Subcutaneous abdominal adipose tissue (tissue), 5 donors: ENCODE results near the gene GLRA1.
A peak's percentile ranks its signal among the peaks of the same experiment; 100 is the strongest.
"Not testable (repeated sequence)": the region's sequence is repeated elsewhere in the genome, so short reads cannot be mapped to it uniquely, and the experiment has no call there.

Source experiments
- H3K27ac ChIP-seq: one replicate; pipeline ENCODE4 v1.7.0; 2013; ENCODE audit warnings: low read depth, mild to moderate bottlenecking, inconsistent platforms, low read length, moderate library complexity
- H3K27me3 ChIP-seq, 5 donors: one replicate each; pipeline ENCODE4 v1.7.0; 2013; ENCODE audit warnings: low read length in 5 of 5, inconsistent platforms in 1 of 5; ENCODE audit not compliant: control insufficient read depth in 5 of 5, insufficient read depth in 4 of 5
- H3K36me3 ChIP-seq, 5 donors: one replicate each; pipeline ENCODE4 v1.7.0; 2013; ENCODE audit warnings: low read length in 5 of 5; ENCODE audit not compliant: control insufficient read depth in 5 of 5, insufficient read depth in 5 of 5
- H3K4me1 ChIP-seq, 5 donors: one replicate each; pipeline ENCODE4 v1.7.0; 2013; ENCODE audit warnings: low read length in 5 of 5, mild to moderate bottlenecking in 3 of 5, moderate library complexity in 1 of 5; ENCODE audit not compliant: control insufficient read depth in 5 of 5, insufficient read depth in 5 of 5
- H3K4me3 ChIP-seq, 5 donors: one replicate each; pipeline ENCODE4 v1.7.0; 2013; ENCODE audit warnings: low read length in 5 of 5, low read depth in 1 of 5
- H3K9ac ChIP-seq, 5 donors: one replicate each; pipeline ENCODE4 v1.7.0; 2013; ENCODE audit warnings: low read length in 5 of 5, mild to moderate bottlenecking in 4 of 5, moderate library complexity in 3 of 5
- H3K9me3 ChIP-seq, 5 donors: one replicate each; pipeline ENCODE4 v1.7.0; 2013; ENCODE audit warnings: low read length in 5 of 5; ENCODE audit not compliant: control insufficient read depth in 5 of 5
- donor health status: healthy.
- donor health status: healthy.
- donor health status: healthy.
- donor health status: healthy.
- donor health status: healthy.

The GLRA1 gene

GRCh38 chr5:151795426-151795825, 129.2 kb downstream of the GLRA1 start:
- Histone ChIP-seq H3K27ac (no peak overlapping the region), H3K27me3 (no peaks in the 10 kb centered on the region), H3K9me3 (no peaks in the 10 kb centered on the region), H3K36me3 (peaks cover 52 to 94% (median 81%) of the 10 kb centered on the region in 5 donors), H3K9ac (no peak overlapping the region), H3K4me1 (no peaks in the 10 kb centered on the region), H3K4me3 (no peak overlapping the region)

- Histone ChIP-seq H3K9ac (no peak overlapping the region), H3K27ac (no peak overlapping the region), H3K9me3 (no peaks in the 10 kb centered on the region), H3K36me3 (peaks cover 41 to 95% (median 76%) of the 10 kb centered on the region in 5 donors), H3K4me3 (no peak overlapping the region), H3K27me3 (no peaks in the 10 kb centered on the region), H3K4me1 (peaks cover 0 to 3% (median 0%) of the 10 kb centered on the region in 5 donors)
These were observed 131.3 kb downstream of the GLRA1 start for GRCh38 chr5:151793358-151793757.

DNA sequence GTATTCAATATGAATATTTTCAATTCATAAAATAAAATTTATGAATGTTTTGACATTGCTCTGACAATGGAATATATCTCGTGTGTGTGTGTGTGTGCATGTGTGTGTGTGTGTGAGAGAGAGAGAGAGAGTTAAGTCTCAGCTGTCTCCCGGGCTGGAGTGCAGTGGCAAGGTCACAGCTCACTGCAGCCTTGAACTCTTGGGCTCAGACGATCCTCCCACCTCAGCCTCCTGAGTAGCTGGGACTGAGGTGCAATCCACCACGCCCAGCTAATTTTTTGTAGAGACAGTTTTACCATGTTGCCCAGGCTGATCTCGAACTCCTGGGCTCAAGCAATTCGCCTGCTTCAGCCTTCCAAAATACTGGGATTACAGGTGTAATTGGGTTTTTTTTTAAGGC, 136.8 kb downstream of the GLRA1 start:
- Histone ChIP-seq H3K27me3 (no peaks in the 10 kb centered on the region), H3K4me3 (no peak overlapping the region), H3K36me3 (peaks cover 17 to 54% (median 41%) of the 10 kb centered on the region in 5 donors), H3K4me1 (peaks cover 0 to 11% (median 7%) of the 10 kb centered on the region in 5 donors), H3K9ac (no peak overlapping the region), H3K27ac (no peak overlapping the region), H3K9me3 (no peaks in the 10 kb centered on the region)

DNA sequence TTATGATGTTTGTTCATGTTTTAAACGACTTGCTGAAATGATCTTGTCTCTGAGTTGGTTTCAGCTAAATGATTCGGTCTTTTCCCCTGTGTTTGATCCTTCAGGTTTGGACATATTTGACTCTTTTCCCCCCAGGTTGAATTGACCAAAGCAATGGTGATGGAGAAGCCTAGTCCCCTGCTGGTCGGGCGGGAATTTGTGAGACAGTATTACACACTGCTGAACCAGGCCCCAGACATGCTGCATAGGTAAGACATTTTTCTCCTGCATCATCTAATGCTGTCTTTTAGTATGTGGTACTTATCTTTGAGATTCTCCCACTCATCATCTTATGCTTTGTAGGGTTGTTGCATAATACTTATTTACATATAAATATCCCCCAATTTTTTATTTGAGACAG, 138.2 kb downstream of the GLRA1 start:
- no peak overlapping the region for H3K4me3 ChIP-seq
- no peaks in the 10 kb centered on the region for H3K27me3 ChIP-seq
- no peak overlapping the region for H3K27ac ChIP-seq
- peaks cover 10 to 41% (median 28%) of the 10 kb centered on the region in 5 donors for H3K36me3 ChIP-seq
- H3K9ac ChIP-seq: no peak overlapping the region
- peaks cover 2 to 17% (median 7%) of the 10 kb centered on the region in 5 donors for H3K4me1 ChIP-seq
- no peaks in the 10 kb centered on the region for H3K9me3 ChIP-seq

DNA sequence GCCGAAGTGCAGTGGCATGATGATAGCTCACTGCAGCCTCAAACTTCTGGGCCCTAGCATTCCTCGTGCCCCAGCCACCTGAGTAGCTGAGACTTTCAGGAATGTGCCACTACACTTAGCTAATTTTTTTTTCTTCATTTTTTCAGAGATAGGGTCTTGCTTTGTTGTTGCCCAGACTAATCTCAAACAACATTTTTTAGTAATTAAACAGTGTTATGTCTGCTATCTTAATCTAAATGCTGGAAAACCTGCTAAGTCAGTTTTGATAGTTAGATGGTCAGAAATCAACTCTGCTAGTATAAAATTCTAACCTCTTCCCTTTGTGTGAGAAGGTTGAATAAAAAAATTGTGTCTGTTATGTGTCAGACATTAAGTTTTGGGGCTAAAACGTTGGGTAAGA, 140.5 kb downstream of the GLRA1 start:
- Histone ChIP-seq H3K4me1 (peaks cover 2 to 18% (median 16%) of the 10 kb centered on the region in 5 donors), H3K4me3 (no peak overlapping the region), H3K9ac (no peak overlapping the region), H3K27me3 (no peaks in the 10 kb centered on the region), H3K27ac (no peak overlapping the region), H3K9me3 (no peaks in the 10 kb centered on the region), H3K36me3 (peaks cover 3 to 19% (median 13%) of the 10 kb centered on the region in 5 donors)

- not testable (repeated sequence) for H3K4me3 ChIP-seq, H3K9me3 ChIP-seq, H3K27me3 ChIP-seq, H3K27ac ChIP-seq, H3K9ac ChIP-seq
- peaks cover 2 to 18% (median 16%) of the 10 kb centered on the region in 5 donors for H3K4me1 ChIP-seq
- peaks cover 3 to 16% (median 11%) of the 10 kb centered on the region in 5 donors for H3K36me3 ChIP-seq
These were observed 141.0 kb downstream of the GLRA1 start for GRCh38 chr5:151783664-151784063.

DNA sequence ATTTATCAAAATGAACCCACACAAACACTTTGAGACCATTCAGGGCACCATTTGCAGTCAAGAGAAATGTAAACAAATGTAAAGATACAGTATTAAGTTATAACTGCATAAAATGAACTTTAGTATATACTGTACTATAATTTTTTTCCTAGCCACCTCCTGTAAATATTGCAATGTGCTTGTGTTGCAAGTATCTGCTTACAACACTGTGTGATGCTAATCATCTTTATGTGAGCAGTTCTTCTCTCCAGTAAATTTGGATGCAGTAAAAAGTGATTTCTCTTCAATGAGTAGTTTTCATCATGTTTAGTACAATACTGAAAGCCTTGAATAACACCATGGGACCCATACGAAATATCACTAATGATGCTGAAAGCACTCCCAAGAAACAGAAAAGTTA, 143.4 kb downstream of the GLRA1 start:
- Histone ChIP-seq H3K9ac (no peak overlapping the region), H3K4me3 (no peak overlapping the region), H3K4me1 (peaks cover 2 to 28% (median 25%) of the 10 kb centered on the region in 5 donors), H3K9me3 (no peaks in the 10 kb centered on the region), H3K27me3 (no peaks in the 10 kb centered on the region), H3K36me3 (peaks cover 0 to 9% (median 0%) of the 10 kb centered on the region in 5 donors), H3K27ac (no peak overlapping the region)

- Histone ChIP-seq H3K9ac (no peak overlapping the region), H3K27me3 (no peaks in the 10 kb centered on the region), H3K27ac (no peak overlapping the region), H3K36me3 (peaks cover 0 to 9% (median 0%) of the 10 kb centered on the region in 5 donors), H3K4me1 (peaks cover 2 to 36% (median 33%) of the 10 kb centered on the region in 5 donors), H3K9me3 (no peaks in the 10 kb centered on the region), H3K4me3 (no peak overlapping the region)
These were observed 144.3 kb downstream of the GLRA1 start for GRCh38 chr5:151780348-151780747.

DNA sequence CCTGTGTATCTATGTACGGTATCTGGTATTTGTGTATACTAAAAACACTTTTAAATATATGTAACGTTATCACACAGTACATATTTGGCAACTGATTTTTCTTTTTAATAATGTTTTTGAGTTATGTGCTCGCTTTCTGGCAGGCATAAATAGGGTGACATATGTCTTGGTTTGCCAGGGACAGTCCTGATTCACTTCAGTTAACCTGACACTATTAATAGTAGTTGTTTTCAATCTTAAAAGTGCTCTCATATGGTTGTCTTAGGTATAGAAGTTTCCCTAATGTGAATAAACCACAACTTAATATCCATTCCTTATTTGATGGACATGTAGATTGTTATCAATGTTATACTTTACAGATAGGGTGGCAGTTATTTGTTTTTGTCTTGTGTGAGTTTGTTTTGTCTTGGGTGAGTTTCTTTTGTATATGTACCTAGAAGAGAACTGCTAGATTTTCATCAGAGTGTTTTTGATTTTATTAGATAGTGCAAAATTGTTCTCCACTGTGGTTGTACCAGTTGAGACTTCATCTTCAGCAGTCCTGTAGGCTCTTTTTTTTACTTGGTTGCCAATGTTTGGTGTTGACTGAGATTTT, 145.0 kb downstream of the GLRA1 start:
- Histone ChIP-seq H3K9ac (peak overlapping the region in 1 of 5 donors; percentile 3), H3K4me1 (peaks cover 2 to 42% (median 39%) of the 10 kb centered on the region in 5 donors), H3K4me3 (no peak overlapping the region), H3K36me3 (peaks cover 0 to 9% (median 0%) of the 10 kb centered on the region in 5 donors), H3K27me3 (no peaks in the 10 kb centered on the region), H3K27ac (no peak overlapping the region), H3K9me3 (no peaks in the 10 kb centered on the region)

DNA sequence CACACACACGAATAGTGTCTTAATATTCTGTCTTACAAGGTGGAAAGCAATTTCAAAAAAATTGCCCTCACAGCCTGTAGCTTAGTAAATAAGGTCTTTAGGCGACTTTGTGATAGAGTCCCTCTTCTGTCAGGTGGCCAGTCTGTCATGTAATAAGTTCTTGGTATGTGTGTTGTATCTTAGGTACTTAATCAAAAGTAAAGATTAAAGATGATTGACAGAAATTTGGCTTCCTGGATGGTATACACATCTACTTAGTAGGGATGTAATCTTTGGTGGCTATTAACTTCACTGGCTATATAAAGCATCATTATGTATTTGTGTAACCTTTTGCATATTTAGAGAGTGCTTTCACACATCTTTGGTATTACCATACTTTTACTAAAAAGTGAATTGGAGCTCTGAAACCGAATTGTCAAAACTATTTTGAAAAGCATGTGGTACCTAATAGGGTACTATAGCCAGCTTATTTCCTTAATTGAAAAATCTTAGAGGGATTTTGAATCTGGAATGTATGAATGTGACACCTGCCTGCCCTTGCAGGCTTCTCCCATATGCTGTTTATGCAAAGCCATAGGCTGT, 149.5 kb downstream of the GLRA1 start:
- H3K9me3 ChIP-seq: no peaks in the 10 kb centered on the region
- H3K27me3 ChIP-seq: no peaks in the 10 kb centered on the region
- H3K9ac ChIP-seq: no peak overlapping the region
- H3K36me3 ChIP-seq: peaks cover 0 to 9% (median 0%) of the 10 kb centered on the region in 5 donors
- peak overlapping the region; percentile 99 for H3K27ac ChIP-seq
- peaks cover 6 to 65% (median 62%) of the 10 kb centered on the region in 5 donors for H3K4me1 ChIP-seq
- H3K4me3 ChIP-seq: peak overlapping the region in 2 of 5 donors; percentile 16 to 17
